B cell (primary cell): Measurements from ENCODE around the gene HOXA5. TPM values are rescaled to one million over a fixed set of nuclear protein-coding genes. Genes with fewer than 3 reads are reported as not detected.

Experiments
- ATAC-seq: fragments of 200-7000 bp; cut with Tn5 transposase; one replicate; pipeline ENCODE4 v1.10.0; 2021; ENCODE audit warnings: low read depth, mild to moderate bottlenecking, moderate number of reproducible peaks, moderate library complexity
- CTCF ChIA-PET: fragments of 350-600 bp; sonication (Branson Sonifier 250); formaldehyde crosslinking; loops from one replicate; lab custom pipeline; 2021; ENCODE audit warnings: antibody characterized with exemption, inconsistent platforms; lab: Charles Lee
- POLR2A ChIA-PET: fragments of 350-600 bp; sonication (Branson Sonifier 250); formaldehyde crosslinking; loops from one replicate; lab custom pipeline; 2021; ENCODE audit warnings: antibody characterized with exemption; lab: Charles Lee
- DNase-seq: peaks from one replicate; pipeline ENCODE4 v3.0.0; 2013
- H2AFZ ChIP-seq: 2 replicates; pipeline ENCODE4 v1.6.1; 2012; ENCODE audit warnings: mild to moderate bottlenecking, low read depth, low read length; ENCODE audit not compliant: insufficient read depth, poor library complexity, severe bottlenecking
- H3K27ac ChIP-seq, 2 donors: 1 replicate in 1 of 2; 2 replicates in 1 of 2; pipeline ENCODE4 v1.5.1; 2012 to 2013; ENCODE audit warnings: low read length in 2 of 2, mild to moderate bottlenecking in 2 of 2, moderate library complexity in 1 of 2
- H3K27me3 ChIP-seq, 4 experiments: fragments of 200-600 bp in 1 of 4; sonication (generic) in 1 of 4; replicated peaks in 1 of 4; 1 replicate in 2 of 4; 2 replicates in 2 of 4; pipeline versions ENCODE4 v1.6.1 to v1.7.0; 2013 to 2016; ENCODE audit warnings: low read length in 3 of 4, mild to moderate bottlenecking in 2 of 4, mixed read lengths in 1 of 4, moderate library complexity in 1 of 4; ENCODE audit not compliant: insufficient read depth in 4 of 4, control insufficient read depth in 3 of 4; ENCODE audit errors: control extremely low read depth in 1 of 4
- H3K36me3 ChIP-seq, 2 experiments: replicated peaks in 1 of 2; 1 replicate in 1 of 2; 2 replicates in 1 of 2; pipeline versions ENCODE4 v1.6.1 to v1.7.1; 2013; ENCODE audit warnings: low read length in 1 of 2; ENCODE audit not compliant: insufficient read depth in 2 of 2, control insufficient read depth in 1 of 2; ENCODE audit errors: control extremely low read depth in 1 of 2, extremely low read depth in 1 of 2
- H3K4me1 ChIP-seq, 2 donors: fragments of 200-600 bp in 1 of 2; sonication (generic) in 1 of 2; 1 replicate in 1 of 2; 2 replicates in 1 of 2; pipeline versions ENCODE4 v1.5.1 to v1.6.1; 2013 to 2017; ENCODE audit warnings: low read length in 2 of 2; ENCODE audit not compliant: control insufficient read depth in 2 of 2, insufficient read depth in 2 of 2
- H3K4me2 ChIP-seq: replicated peaks from 2 replicates; pipeline ENCODE3; 2012; ENCODE audit warnings: mild to moderate bottlenecking, low read depth, low read length; ENCODE audit not compliant: poor library complexity, severe bottlenecking
- H3K4me3 ChIP-seq, 5 experiments: fragments of 200-600 bp in 1 of 5; sonication (generic) in 1 of 5; 1 replicate in 3 of 5; 2 replicates in 2 of 5; pipeline versions ENCODE4 v1.5.1 to v1.7.0; 2011 to 2016; ENCODE audit warnings: low read length in 4 of 5, mild to moderate bottlenecking in 4 of 5, low read depth in 2 of 5, control low read depth in 1 of 5, moderate library complexity in 1 of 5; ENCODE audit not compliant: insufficient read depth in 1 of 5; ENCODE audit errors: control extremely low read depth in 1 of 5, extremely low read depth in 1 of 5
- H3K79me2 ChIP-seq: fragments of 200-600 bp; sonication (generic); one replicate; pipeline ENCODE4 v1.6.0; 2016; ENCODE audit warnings: low read length; ENCODE audit not compliant: control insufficient read depth, insufficient read depth
- H3K9ac ChIP-seq: fragments of 200-600 bp; sonication (generic); 2 replicates; pipeline ENCODE4 v1.6.1; 2017; ENCODE audit warnings: mild to moderate bottlenecking, low read length, moderate library complexity
- H3K9me3 ChIP-seq, 3 donors: one replicate each; pipeline versions ENCODE4 v1.6.1 to v1.7.1; 2013; ENCODE audit warnings: low read length in 2 of 3; ENCODE audit not compliant: control insufficient read depth in 2 of 3, insufficient read depth in 1 of 3; ENCODE audit errors: control extremely low read depth in 1 of 3
- H4K20me1 ChIP-seq: 2 replicates; pipeline ENCODE4 v1.6.0; 2012; ENCODE audit warnings: mild to moderate bottlenecking, low read length; ENCODE audit not compliant: insufficient read depth, control insufficient read depth, poor library complexity, severe bottlenecking
- H3K27ac Mint-ChIP-seq: one replicate; pipeline ENCODE4 v1.8.0; 2021; ENCODE audit warnings: mixed read lengths
- H3K27me3 Mint-ChIP-seq: one replicate; pipeline ENCODE4 v1.8.0; 2021; ENCODE audit warnings: mixed read lengths
- H3K4me1 Mint-ChIP-seq: one replicate; pipeline ENCODE4 v1.8.0; 2021; ENCODE audit warnings: mixed read lengths
- H3K4me3 Mint-ChIP-seq: one replicate; pipeline ENCODE4 v1.8.0; 2021; ENCODE audit warnings: mixed read lengths
- H3K9me3 Mint-ChIP-seq: one replicate; pipeline ENCODE4 v1.8.0; 2022; ENCODE audit warnings: mixed read lengths; ENCODE audit not compliant: insufficient read depth
- CTCF ChIP-seq: fragments of 200-600 bp; IDR thresholded peaks from one replicate; pipeline ENCODE4 v1.8.0; 2022; ENCODE audit warnings: antibody characterized with exemption, mild to moderate bottlenecking
- EZH2 ChIP-seq: IDR thresholded peaks from 2 replicates; pipeline ENCODE4 v1.6.1; 2012; ENCODE audit warnings: borderline replicate concordance, low read depth, mild to moderate bottlenecking, moderate library complexity, low read length; ENCODE audit not compliant: insufficient read depth, poor library complexity, severe bottlenecking
- WGBS: methylation state at CpG from one replicate; pipeline ENCODE4 v1.1.5; 2013; ENCODE audit warnings: missing lambda C conversion rate; ENCODE audit not compliant: insufficient coverage; 5-methylcytosine and 5-hydroxymethylcytosine counted together
- intact Hi-C: fragments of 100-400 bp; cut with micrococcal nuclease; formaldehyde crosslinking; loops from one replicate; pipeline ENCODE4 v1.10.0; 2022
- polyA plus RNA-seq: library from polyadenylated mRNA; depleted of rRNA; stranded (reverse); fragments of >200 nt; gene quantifications from 2 replicates; pipeline ENCODE4 v1.2.3, GENCODE V29; 2012
- total RNA-seq, 2 donors: library from RNA; stranded (reverse); fragments of 120-200 nt in 1 of 2; gene quantifications; 1 replicate in 1 of 2; 2 replicates in 1 of 2; pipeline versions ENCODE4 v1.2.3 to v1.2.4, GENCODE V29; 2013 to 2022

The HOXA5 gene
- total and polyA plus RNA-seq, 2 donors (not counting 1 experiment from before 2014, with no cell fraction given): not detected

- H3K4me2 ChIP-seq: peak overlapping the region; percentile 99
- peaks cover 0 to 76% (median 14%) of the 10 kb centered on the region in 3 donors for H3K9me3 ChIP-seq
- H4K20me1 ChIP-seq: peaks cover 4% of the 10 kb centered on the region
- peaks cover 55 to 63% of the 10 kb centered on the region in 2 donors for H3K4me1 ChIP-seq
- ChIA-PET POLR2A (interaction anchor here (0.7 kb wide), 1 partner anchor 1002 kb away, joined by 3 read pairs; no protein-coding TSS in a partner anchor), CTCF (interaction anchor here (0.6 to 4.0 kb wide), 28 partner anchors 12 to 1310 kb away, joined by 3 to 122 read pairs (median 6); partner anchors contain the start of genes HOXA13, HOXA3, HOXA5 and HOXA6)
- Mint-ChIP-seq H3K27ac (no peak overlapping the region), H3K4me3 (no peak overlapping the region), H3K27me3 (peaks cover 69% of the 10 kb centered on the region), H3K4me1 (peaks cover 35% of the 10 kb centered on the region), H3K9me3 (no peaks in the 10 kb centered on the region)
- peaks cover 1 to 89% (median 77%) of the 10 kb centered on the region in 4 experiments for H3K27me3 ChIP-seq
- intact Hi-C loops: loop anchor here (1.0 to 10.0 kb wide), 9 partner anchors 39 to 1085 kb away; partner anchors contain the start of gene HOXA13
- H3K27ac ChIP-seq: no peak overlapping the region
- no peak for ATAC-seq
- no peaks in the 10 kb centered on the region for H3K79me2 ChIP-seq
- no peaks in the 10 kb centered on the region for H3K36me3 ChIP-seq
- no peak overlapping the region for H3K9ac ChIP-seq
- 25% methylated on average over 25 of the region's 30 CpGs for WGBS
- H3K4me3 ChIP-seq: no peak overlapping the region
- H2AFZ ChIP-seq: no peak overlapping the region
- DNase-seq: peak; percentile 24
- no peak for TF ChIP-seq EZH2
- no peak for TF ChIP-seq CTCF
Measured at GRCh38 chr7:27161721-27162560, 18.5 kb upstream of the HOXA5 start.
